ENCODE data around the gene AQP1. TPM values are rescaled to one million over a fixed set of nuclear protein-coding genes. Genes with fewer than 3 reads are reported as not detected.

AQP1 gene
- total and polyA plus RNA-seq, 4 experiments from 2014 or later, result not detected

DNA sequence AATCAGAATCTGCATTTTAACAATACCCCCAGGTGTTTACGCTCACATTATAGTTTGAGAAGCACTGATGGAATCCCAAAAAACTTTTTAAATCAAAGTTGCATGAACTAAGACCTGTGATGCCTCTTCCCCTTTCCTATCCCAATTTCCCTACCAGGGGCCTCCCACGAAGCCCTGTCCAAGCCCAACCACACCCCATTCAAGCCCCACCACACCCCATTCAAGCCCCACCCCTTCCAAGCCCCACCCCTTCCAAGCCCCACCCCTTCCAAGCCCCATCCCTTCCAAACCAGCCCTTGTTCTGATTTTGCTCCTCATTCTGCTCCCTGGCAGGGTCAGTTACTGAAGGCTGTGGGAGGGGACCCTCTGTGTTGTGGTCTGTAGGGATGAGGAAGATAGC lies 9.8 kb upstream of the AQP1 start:
- Mint-ChIP-seq H3K27ac (no peak overlapping the region), H3K4me1 (peaks cover 0 to 1% (median 0%) of the 10 kb centered on the region in 4 donors), H3K36me3 (no peaks in the 10 kb centered on the region), H3K27me3 (peaks cover 0 to 2% of the 10 kb centered on the region in 2 donors), H3K9me3 (no peaks in the 10 kb centered on the region), H3K4me3 (no peak overlapping the region)
- no peak overlapping the region for H3K27ac ChIP-seq (ENCODE audit: low read depth, low read length)
- no peaks in the 10 kb centered on the region for H3K9me3 ChIP-seq (ENCODE audit: control insufficient read depth in 1 of 2, low read length in 2 of 2)
- H3K4me1 ChIP-seq (ENCODE audit: insufficient read depth, low read length), result no peaks in the 10 kb centered on the region
- H3K4me3 ChIP-seq (ENCODE audit: low read length in 2 of 2), result no peak overlapping the region
- H3K36me3 ChIP-seq (ENCODE audit: insufficient read depth, low read length), result no peaks in the 10 kb centered on the region
- DNase-seq, result no peak
- no peaks in the 10 kb centered on the region for H3K27me3 ChIP-seq (ENCODE audit: insufficient read depth, low read length)
- intact Hi-C loops (cut with micrococcal nuclease), result no loop called here
- ChIA-PET CTCF (ENCODE audit: partially characterized antibody) (no interaction called here), POLR2A (ENCODE audit: partially characterized antibody) (no interaction called here)

DNA sequence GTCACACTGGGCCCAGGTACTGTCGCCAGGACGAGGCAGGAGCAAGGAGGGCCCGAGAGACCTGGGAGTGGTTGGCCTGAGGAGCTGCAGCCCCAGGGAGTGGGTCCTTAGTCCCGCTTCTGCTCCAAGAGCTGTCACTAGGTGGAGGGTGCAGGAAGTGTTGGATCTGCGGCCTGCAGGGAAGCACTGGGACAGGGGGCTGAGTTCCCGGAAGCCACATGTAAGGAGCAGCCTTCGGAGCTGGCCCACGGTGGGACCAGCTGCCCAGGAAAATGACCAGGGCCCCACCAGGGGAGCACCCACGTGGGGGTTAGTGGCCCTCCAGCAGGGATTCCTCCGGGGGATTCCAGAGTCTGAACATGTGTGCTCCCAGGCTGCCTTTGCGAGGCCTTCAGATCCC lies 9.2 kb upstream of the AQP1 start:
- intact Hi-C loops (cut with micrococcal nuclease), result no loop called here
- H3K4me3 Mint-ChIP-seq, result no peak overlapping the region
- H3K36me3 Mint-ChIP-seq, result no peaks in the 10 kb centered on the region
- ChIA-PET POLR2A (ENCODE audit: partially characterized antibody) (no interaction called here), CTCF (ENCODE audit: partially characterized antibody) (no interaction called here)
- no peak overlapping the region for H3K27ac Mint-ChIP-seq
- DNase-seq, result no peak
- no peaks in the 10 kb centered on the region for H3K36me3 ChIP-seq (ENCODE audit: insufficient read depth, low read length)
- H3K27ac ChIP-seq (ENCODE audit: low read depth, low read length), result no peak overlapping the region
- H3K4me1 Mint-ChIP-seq, result peaks cover 0 to 1% (median 0%) of the 10 kb centered on the region in 4 donors
- H3K27me3 ChIP-seq (ENCODE audit: insufficient read depth, low read length), result no peaks in the 10 kb centered on the region
- no peaks in the 10 kb centered on the region for H3K4me1 ChIP-seq (ENCODE audit: insufficient read depth, low read length)
- H3K9me3 ChIP-seq (ENCODE audit: control insufficient read depth in 1 of 2, low read length in 2 of 2), result no peaks in the 10 kb centered on the region
- no peak overlapping the region for H3K4me3 ChIP-seq (ENCODE audit: low read length in 2 of 2)
- H3K27me3 Mint-ChIP-seq, result peaks cover 0 to 2% of the 10 kb centered on the region in 2 donors
- no peaks in the 10 kb centered on the region for H3K9me3 Mint-ChIP-seq

DNA sequence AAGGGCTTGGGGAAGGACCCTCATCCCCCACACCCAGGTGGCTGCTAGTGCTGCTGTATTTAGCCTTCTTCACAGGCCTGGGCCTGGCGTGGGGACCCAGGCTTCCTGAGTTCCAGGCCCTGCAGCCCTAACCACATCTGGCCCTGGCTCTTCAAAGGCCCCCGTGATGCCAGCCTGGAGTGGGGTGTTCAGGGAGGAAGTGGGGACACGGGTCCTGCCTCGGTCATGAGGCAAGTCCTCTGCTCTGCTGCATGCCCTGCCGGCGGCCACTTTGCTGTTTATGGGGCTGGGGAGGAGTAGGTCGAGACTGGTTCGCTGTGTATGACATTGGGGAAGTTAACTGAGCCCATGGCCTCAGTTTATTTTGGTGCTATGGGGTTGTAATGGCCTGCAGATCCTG lies 8.5 kb upstream of the AQP1 start:
- H3K4me1 Mint-ChIP-seq, result peaks cover 0 to 1% (median 0%) of the 10 kb centered on the region in 4 donors
- ChIA-PET CTCF (ENCODE audit: partially characterized antibody) (no interaction called here), POLR2A (ENCODE audit: partially characterized antibody) (no interaction called here)
- H3K9me3 ChIP-seq (ENCODE audit: control insufficient read depth in 1 of 2, low read length in 2 of 2), result no peaks in the 10 kb centered on the region
- no peaks in the 10 kb centered on the region for H3K36me3 ChIP-seq (ENCODE audit: insufficient read depth, low read length)
- intact Hi-C loops (cut with micrococcal nuclease), result no loop called here
- no peak overlapping the region for H3K27ac Mint-ChIP-seq
- H3K27ac ChIP-seq (ENCODE audit: low read depth, low read length), result no peak overlapping the region
- no peak for DNase-seq
- no peaks in the 10 kb centered on the region for H3K9me3 Mint-ChIP-seq
- H3K4me1 ChIP-seq (ENCODE audit: insufficient read depth, low read length), result no peaks in the 10 kb centered on the region
- H3K36me3 Mint-ChIP-seq, result no peaks in the 10 kb centered on the region
- no peak overlapping the region for H3K4me3 ChIP-seq (ENCODE audit: low read length in 2 of 2)
- H3K27me3 ChIP-seq (ENCODE audit: insufficient read depth, low read length), result no peaks in the 10 kb centered on the region
- H3K27me3 Mint-ChIP-seq, result no peaks in the 10 kb centered on the region
- no peak overlapping the region for H3K4me3 Mint-ChIP-seq

DNA sequence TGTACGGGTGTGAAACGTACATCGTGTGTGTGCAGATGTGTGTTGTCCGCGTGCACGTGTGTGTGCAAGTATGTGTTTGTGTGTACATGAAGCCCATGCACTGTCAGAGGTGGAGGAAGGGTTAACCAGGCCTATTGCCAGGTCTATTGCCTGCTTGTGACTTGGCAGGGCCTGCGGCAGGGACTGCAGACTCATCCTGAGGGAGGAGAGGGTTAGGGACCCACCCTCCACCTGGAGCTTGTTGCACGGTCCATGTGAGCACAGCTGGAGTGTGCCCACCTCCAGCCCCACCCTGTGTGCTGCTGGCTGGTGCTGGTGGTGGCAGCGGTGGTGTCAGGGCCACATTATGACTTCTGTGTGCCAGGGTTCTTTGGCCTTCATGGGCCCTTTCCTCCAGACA lies 7.1 kb upstream of the AQP1 start:
- no peak overlapping the region for H3K27ac Mint-ChIP-seq
- no peaks in the 10 kb centered on the region for H3K27me3 Mint-ChIP-seq

DNA sequence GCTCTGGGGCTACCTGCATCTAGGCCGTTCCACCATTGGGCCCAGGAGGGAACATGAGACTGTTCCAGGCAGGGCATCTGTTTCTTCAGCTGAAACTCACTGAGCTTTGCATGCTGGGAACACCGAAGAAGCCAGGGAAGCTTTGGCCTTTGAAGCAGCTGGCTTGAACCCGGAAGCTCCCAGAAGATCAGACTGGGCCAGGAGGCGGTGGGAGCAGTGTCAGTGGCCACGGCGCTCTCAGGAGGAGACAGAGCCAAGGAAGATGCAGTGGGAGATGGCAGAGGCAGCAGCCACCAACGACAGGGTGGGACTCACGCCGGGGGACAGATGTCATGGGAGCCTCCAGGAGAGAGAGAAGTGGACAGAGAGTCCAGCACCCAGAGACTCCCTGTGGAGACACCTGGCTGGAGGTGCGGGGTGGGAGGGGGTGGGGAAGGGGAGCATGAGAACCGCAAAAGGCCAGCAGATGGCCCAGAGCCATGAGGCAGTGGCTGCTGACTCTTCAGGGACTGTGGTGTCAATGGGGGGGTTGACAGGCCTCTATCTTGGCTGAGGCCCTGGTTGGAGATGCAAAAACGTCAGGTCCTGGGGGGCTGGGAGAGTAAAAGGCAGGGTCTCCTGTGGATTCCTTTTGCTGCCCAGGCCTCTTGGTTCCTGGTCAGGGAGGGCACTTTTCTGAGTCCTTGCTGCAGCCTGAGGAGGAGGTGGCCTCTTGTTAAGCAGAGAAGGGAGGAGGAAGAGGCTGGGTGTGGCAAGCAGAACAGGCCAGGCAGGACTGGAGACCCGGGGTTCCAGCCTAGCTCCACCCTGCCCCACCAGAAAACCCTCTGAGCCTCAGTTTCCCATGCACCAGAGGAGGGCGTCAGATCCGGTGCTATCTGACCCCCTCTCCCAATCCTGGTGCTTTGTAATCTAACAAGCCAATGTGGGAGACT lies 6.3 kb upstream of the AQP1 start:
- CTCF ChIA-PET (ENCODE audit: partially characterized antibody), result no interaction called here
- Mint-ChIP-seq H3K9me3 (no peaks in the 10 kb centered on the region), H3K36me3 (no peaks in the 10 kb centered on the region), H3K4me1 (peaks cover 0 to 1% (median 0%) of the 10 kb centered on the region in 4 donors), H3K27me3 (no peaks in the 10 kb centered on the region), H3K4me3 (no peak overlapping the region), H3K27ac (no peak overlapping the region)
- Histone ChIP-seq H3K36me3 (ENCODE audit: insufficient read depth, low read length) (no peaks in the 10 kb centered on the region), H3K9me3 (ENCODE audit: control insufficient read depth in 1 of 2, low read length in 2 of 2) (no peaks in the 10 kb centered on the region), H3K27ac (ENCODE audit: low read depth, low read length) (no peak overlapping the region), H3K4me3 (ENCODE audit: low read length in 2 of 2) (no peak overlapping the region), H3K4me1 (ENCODE audit: insufficient read depth, low read length) (no peaks in the 10 kb centered on the region), H3K27me3 (ENCODE audit: insufficient read depth, low read length) (no peaks in the 10 kb centered on the region)
- intact Hi-C loops (cut with micrococcal nuclease), result no loop called here
- DNase-seq, result no peak
- POLR2A ChIA-PET (ENCODE audit: partially characterized antibody), result no interaction called here

More for the DNA sequence above, 7.1 kb upstream of the AQP1 start:
- H3K4me1 Mint-ChIP-seq, result peaks cover 0 to 1% (median 0%) of the 10 kb centered on the region in 4 donors
- Histone ChIP-seq H3K9me3 (ENCODE audit: control insufficient read depth in 1 of 2, low read length in 2 of 2) (no peaks in the 10 kb centered on the region), H3K27me3 (ENCODE audit: insufficient read depth, low read length) (no peaks in the 10 kb centered on the region), H3K36me3 (ENCODE audit: insufficient read depth, low read length) (no peaks in the 10 kb centered on the region), H3K4me1 (ENCODE audit: insufficient read depth, low read length) (no peaks in the 10 kb centered on the region), H3K27ac (ENCODE audit: low read depth, low read length) (no peak overlapping the region), H3K4me3 (ENCODE audit: low read length in 2 of 2) (no peak overlapping the region)
- H3K4me3 Mint-ChIP-seq, result no peak overlapping the region
- H3K36me3 Mint-ChIP-seq, result no peaks in the 10 kb centered on the region
- ChIA-PET CTCF (ENCODE audit: partially characterized antibody) (no interaction called here), POLR2A (ENCODE audit: partially characterized antibody) (no interaction called here)
- intact Hi-C loops (cut with micrococcal nuclease), result no loop called here
- no peak for DNase-seq
- H3K9me3 Mint-ChIP-seq, result no peaks in the 10 kb centered on the region

DNA sequence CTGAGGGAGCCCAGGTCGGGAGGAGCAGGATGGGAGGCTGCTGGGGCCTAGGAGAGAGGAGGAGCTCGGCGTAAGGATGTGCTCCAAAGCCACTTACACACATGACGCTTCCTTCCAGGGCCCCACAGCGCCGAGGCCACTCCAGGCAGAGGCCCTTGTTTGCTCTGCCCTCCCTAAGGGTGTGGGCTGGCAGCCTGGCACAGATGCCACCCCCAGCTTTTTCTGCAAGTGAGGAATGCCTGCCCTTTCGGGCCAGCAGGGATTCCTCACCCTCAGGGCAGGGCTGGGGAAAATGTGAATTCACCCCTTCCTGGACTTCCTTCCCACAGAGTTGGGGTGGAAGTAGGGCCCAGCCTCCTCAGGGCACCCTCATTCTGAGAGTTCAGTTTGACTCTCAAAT lies 5.6 kb upstream of the AQP1 start:
- H3K36me3 Mint-ChIP-seq, result no peaks in the 10 kb centered on the region
- Histone ChIP-seq H3K36me3 (ENCODE audit: insufficient read depth, low read length) (no peaks in the 10 kb centered on the region), H3K4me3 (ENCODE audit: low read length in 2 of 2) (no peak overlapping the region), H3K27ac (ENCODE audit: low read depth, low read length) (no peak overlapping the region), H3K27me3 (ENCODE audit: insufficient read depth, low read length) (no peaks in the 10 kb centered on the region), H3K9me3 (ENCODE audit: control insufficient read depth in 1 of 2, low read length in 2 of 2) (no peaks in the 10 kb centered on the region), H3K4me1 (ENCODE audit: insufficient read depth, low read length) (no peaks in the 10 kb centered on the region)
- peaks cover 0 to 1% (median 0%) of the 10 kb centered on the region in 4 donors for H3K4me1 Mint-ChIP-seq
- intact Hi-C loops (cut with micrococcal nuclease), result no loop called here
- CTCF ChIA-PET (ENCODE audit: partially characterized antibody), result no interaction called here
- H3K27me3 Mint-ChIP-seq, result peaks cover 0 to 2% of the 10 kb centered on the region in 2 donors
- H3K4me3 Mint-ChIP-seq, result no peak overlapping the region
- POLR2A ChIA-PET (ENCODE audit: partially characterized antibody), result no interaction called here
- no peak for DNase-seq
- H3K27ac Mint-ChIP-seq, result no peak overlapping the region
- H3K9me3 Mint-ChIP-seq, result no peaks in the 10 kb centered on the region

DNA sequence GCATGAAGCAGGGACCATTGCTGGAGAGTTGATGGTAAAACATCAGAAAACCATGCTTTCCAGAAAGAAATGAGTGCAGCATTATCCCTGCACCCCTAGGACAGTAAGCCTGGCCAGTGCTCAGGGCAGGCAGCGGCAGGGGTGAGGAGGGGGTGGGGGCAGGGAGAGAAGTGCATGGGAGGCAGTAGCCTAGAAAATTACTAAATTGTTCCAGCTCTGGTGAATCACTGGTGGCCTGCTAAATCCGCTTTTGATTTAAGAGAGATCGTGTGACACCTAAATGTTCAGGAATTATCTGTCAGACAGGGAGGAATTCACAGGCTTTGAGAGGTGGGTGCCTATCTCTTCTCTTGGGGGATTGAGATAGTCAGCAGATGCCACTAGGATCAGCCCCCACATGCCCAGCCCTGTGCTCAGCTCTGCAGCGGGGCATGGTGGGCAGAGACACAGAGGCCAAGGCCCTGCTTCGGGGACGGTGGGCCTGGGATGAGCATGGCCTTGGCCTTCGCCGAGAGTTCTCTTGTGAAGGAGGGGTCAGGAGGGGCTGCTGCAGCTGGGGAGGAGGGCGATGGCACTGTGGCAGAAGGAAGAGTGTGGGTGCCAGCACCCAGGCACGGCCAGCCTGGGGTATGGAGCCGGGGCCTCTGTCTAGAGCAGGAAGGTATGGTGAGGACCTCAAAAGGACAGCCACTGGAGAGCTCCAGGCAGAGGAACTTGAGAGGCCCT lies 5.0 kb upstream of the AQP1 start:
- ChIA-PET POLR2A (ENCODE audit: partially characterized antibody) (no interaction called here), CTCF (ENCODE audit: partially characterized antibody) (no interaction called here)
- H3K9me3 Mint-ChIP-seq, result no peaks in the 10 kb centered on the region
- H3K4me1 ChIP-seq (ENCODE audit: insufficient read depth, low read length), result no peaks in the 10 kb centered on the region
- no peaks in the 10 kb centered on the region for H3K9me3 ChIP-seq (ENCODE audit: control insufficient read depth in 1 of 2, low read length in 2 of 2)
- no peak overlapping the region for H3K4me3 Mint-ChIP-seq
- H3K36me3 Mint-ChIP-seq, result no peaks in the 10 kb centered on the region
- no peaks in the 10 kb centered on the region for H3K36me3 ChIP-seq (ENCODE audit: insufficient read depth, low read length)
- no peak overlapping the region for H3K27ac ChIP-seq (ENCODE audit: low read depth, low read length)
- H3K4me1 Mint-ChIP-seq, result peaks cover 0 to 1% (median 0%) of the 10 kb centered on the region in 4 donors
- intact Hi-C loops (cut with micrococcal nuclease), result no loop called here
- no peak overlapping the region for H3K27ac Mint-ChIP-seq
- DNase-seq, result no peak
- H3K4me3 ChIP-seq (ENCODE audit: low read length in 2 of 2), result no peak overlapping the region
- peaks cover 0 to 2% of the 10 kb centered on the region in 2 donors for H3K27me3 Mint-ChIP-seq
- no peaks in the 10 kb centered on the region for H3K27me3 ChIP-seq (ENCODE audit: insufficient read depth, low read length)
